ENCODE data around the gene BRAP.

GRCh38 chr12:111720457-111720856 is 34.7 kb upstream of the BRAP start:
- TF ChIP-seq CTCF (IDR thresholded peaks at IDR 0.05; ENCODE audit: low read length): no peak
- TF ChIP-seq EZH2 (optimal IDR thresholded peaks at IDR 0.05; ENCODE audit: low read depth, low read length): no peak
- TF ChIP-seq EZH2phosphoT487 (IDR thresholded peaks at IDR 0.05; ENCODE audit: low read length): no peak
